Osteoblast (primary cell): ENCODE results near the gene CDK12. TPM values are rescaled to one million over a fixed set of nuclear protein-coding genes. Genes with fewer than 3 reads are reported as not detected.
"Not testable (repeated sequence)": the region's sequence is repeated elsewhere in the genome, so short reads cannot be mapped to it uniquely, and the experiment has no call there.

ENCODE experiments used
- DNase-seq: peaks from one replicate; pipeline ENCODE4 v3.0.0; 2011; ENCODE audit warnings: low spot score, mixed read lengths; ENCODE audit not compliant: insufficient read length; ENCODE audit errors: missing footprints
- H2AFZ ChIP-seq: 2 replicates; pipeline ENCODE4 v1.6.0; 2011; ENCODE audit warnings: mild to moderate bottlenecking, low read length
- H3K27ac ChIP-seq: 2 replicates; pipeline ENCODE4 v1.5.1; 2011; ENCODE audit warnings: mild to moderate bottlenecking, low read depth, low read length, moderate library complexity
- H3K27me3 ChIP-seq: 2 replicates; pipeline ENCODE4 v1.6.0; 2012; ENCODE audit warnings: mild to moderate bottlenecking, control low read depth, inconsistent platforms, low read length, moderate library complexity; ENCODE audit not compliant: insufficient read depth
- H3K36me3 ChIP-seq: 2 replicates; pipeline ENCODE4 v1.5.1; 2011; ENCODE audit warnings: mild to moderate bottlenecking, low read length, control low read depth, moderate library complexity; ENCODE audit not compliant: insufficient read depth
- H3K4me1 ChIP-seq: 2 replicates; pipeline ENCODE4 v1.5.1; 2011; ENCODE audit warnings: mild to moderate bottlenecking, low read length, control low read depth, moderate library complexity; ENCODE audit not compliant: insufficient read depth
- H3K4me2 ChIP-seq: 2 replicates; pipeline ENCODE4 v1.6.0; 2011; ENCODE audit warnings: mild to moderate bottlenecking, low read length; ENCODE audit not compliant: insufficient read depth
- H3K4me3 ChIP-seq: fragments of 200-600 bp; sonication (generic); 3 replicates; pipeline ENCODE4 v1.5.1; 2012; ENCODE audit warnings: mild to moderate bottlenecking, low read length, inconsistent platforms; ENCODE audit not compliant: insufficient read depth
- H3K79me2 ChIP-seq: 2 replicates; pipeline ENCODE4 v1.6.0; 2012; ENCODE audit warnings: mild to moderate bottlenecking, low read length, control low read depth, inconsistent platforms; ENCODE audit not compliant: insufficient read depth
- H3K9me3 ChIP-seq: 2 replicates; pipeline ENCODE4 v1.5.1; 2011; ENCODE audit warnings: low read depth, low read length, control low read depth
- H4K20me1 ChIP-seq: 2 replicates; pipeline ENCODE4 v1.6.0; 2012; ENCODE audit warnings: mild to moderate bottlenecking, low read length, control low read depth; ENCODE audit not compliant: insufficient read depth
- total RNA-seq: library from RNA; depleted of rRNA; stranded (reverse); fragments of >200 nt; gene quantifications from 2 replicates; pipeline ENCODE4 v1.2.3, GENCODE V29; 2012
- TF ChIP-seq, protein P1 (sequence below): IDR thresholded peaks from 2 replicates; pipeline ENCODE4 v1.5.1; 2011; ENCODE audit warnings: mild to moderate bottlenecking, low read depth, low read length, moderate library complexity; ENCODE audit errors: extremely low read depth

Gene CDK12
- total RNA-seq, 1 donor, result 36.6 TPM

GRCh38 chr17:39536468-39536867, 75.2 kb downstream of the CDK12 start:
- Histone ChIP-seq H3K36me3 (peaks cover 6% of the 10 kb centered on the region), H3K79me2 (no peaks in the 10 kb centered on the region), H3K4me1 (peaks cover 10% of the 10 kb centered on the region), H3K4me3 (no peak overlapping the region), H3K9me3 (no peaks in the 10 kb centered on the region), H2AFZ (no peak overlapping the region), H4K20me1 (peaks cover 11% of the 10 kb centered on the region), H3K27me3 (no peaks in the 10 kb centered on the region), H3K27ac (no peak overlapping the region), H3K4me2 (no peak overlapping the region)
- TF ChIP-seq, protein P1, sequence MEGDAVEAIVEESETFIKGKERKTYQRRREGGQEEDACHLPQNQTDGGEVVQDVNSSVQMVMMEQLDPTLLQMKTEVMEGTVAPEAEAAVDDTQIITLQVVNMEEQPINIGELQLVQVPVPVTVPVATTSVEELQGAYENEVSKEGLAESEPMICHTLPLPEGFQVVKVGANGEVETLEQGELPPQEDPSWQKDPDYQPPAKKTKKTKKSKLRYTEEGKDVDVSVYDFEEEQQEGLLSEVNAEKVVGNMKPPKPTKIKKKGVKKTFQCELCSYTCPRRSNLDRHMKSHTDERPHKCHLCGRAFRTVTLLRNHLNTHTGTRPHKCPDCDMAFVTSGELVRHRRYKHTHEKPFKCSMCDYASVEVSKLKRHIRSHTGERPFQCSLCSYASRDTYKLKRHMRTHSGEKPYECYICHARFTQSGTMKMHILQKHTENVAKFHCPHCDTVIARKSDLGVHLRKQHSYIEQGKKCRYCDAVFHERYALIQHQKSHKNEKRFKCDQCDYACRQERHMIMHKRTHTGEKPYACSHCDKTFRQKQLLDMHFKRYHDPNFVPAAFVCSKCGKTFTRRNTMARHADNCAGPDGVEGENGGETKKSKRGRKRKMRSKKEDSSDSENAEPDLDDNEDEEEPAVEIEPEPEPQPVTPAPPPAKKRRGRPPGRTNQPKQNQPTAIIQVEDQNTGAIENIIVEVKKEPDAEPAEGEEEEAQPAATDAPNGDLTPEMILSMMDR, result no peak
- DNase-seq, result no peak

GRCh38 chr17:39537364-39537763, 76.1 kb downstream of the CDK12 start:
- not testable (repeated sequence) for H3K27ac ChIP-seq

DNA sequence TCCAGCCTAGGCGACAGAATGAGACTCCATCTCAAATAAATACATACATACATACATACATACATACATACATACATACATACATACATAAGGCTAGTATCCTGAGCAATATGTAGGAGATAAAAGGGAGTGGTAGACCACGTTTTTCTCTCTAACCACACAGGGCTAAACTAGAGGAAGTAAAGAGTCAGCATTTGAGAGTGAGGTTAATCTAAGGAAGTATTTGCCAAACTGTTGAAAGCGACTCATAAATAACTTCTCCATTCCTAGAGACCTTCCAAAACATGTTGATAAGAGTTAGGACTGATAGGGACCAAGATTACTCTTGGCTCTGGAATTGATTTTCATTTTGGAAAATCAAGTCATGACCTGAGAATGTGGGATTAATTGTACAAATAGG, 77.6 kb downstream of the CDK12 start:
- peak; percentile 56 for DNase-seq
- peaks cover 4% of the 10 kb centered on the region for H3K4me1 ChIP-seq
- no peak overlapping the region for H3K4me3 ChIP-seq
- H3K9me3 ChIP-seq, result no peaks in the 10 kb centered on the region
- no peaks in the 10 kb centered on the region for H3K79me2 ChIP-seq
- H3K4me2 ChIP-seq, result no peak overlapping the region
- no peaks in the 10 kb centered on the region for H3K27me3 ChIP-seq
- peaks cover 8% of the 10 kb centered on the region for H4K20me1 ChIP-seq
- H2AFZ ChIP-seq, result no peak overlapping the region
- no peak overlapping the region for H3K27ac ChIP-seq
- no peaks in the 10 kb centered on the region for H3K36me3 ChIP-seq
- TF ChIP-seq, protein P1, result no peak

More at GRCh38 chr17:39537364-39537763, 76.1 kb downstream of the CDK12 start:
- H2AFZ ChIP-seq, H3K4me3 ChIP-seq, DNase-seq, H3K9me3 ChIP-seq, H3K79me2 ChIP-seq, H3K4me2 ChIP-seq, H3K27me3 ChIP-seq, H3K36me3 ChIP-seq: not testable (repeated sequence)
- Histone ChIP-seq H4K20me1 (peaks cover 11% of the 10 kb centered on the region), H3K4me1 (peaks cover 10% of the 10 kb centered on the region)

DNA sequence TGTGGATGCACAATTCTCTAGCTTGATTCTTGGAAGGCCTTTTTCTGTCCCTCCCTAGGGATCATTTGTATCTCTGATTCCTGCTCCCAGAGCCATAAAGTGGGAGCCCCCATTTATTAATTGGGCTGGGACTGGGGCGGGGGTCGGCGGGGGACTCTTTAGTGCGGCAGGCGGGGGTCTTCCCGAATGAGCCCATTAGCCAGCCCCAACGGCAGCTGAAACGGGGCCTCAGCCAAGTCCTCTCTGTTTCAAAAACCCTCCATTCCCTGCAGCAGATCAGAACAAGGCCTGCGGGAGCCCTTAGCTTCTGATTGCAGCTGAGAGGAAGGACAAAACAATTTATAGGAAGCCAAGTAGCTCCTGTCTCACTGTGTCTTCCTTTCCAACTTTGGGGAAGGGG, 79.3 kb downstream of the CDK12 start:
- H3K27me3 ChIP-seq, result no peaks in the 10 kb centered on the region
- H3K9me3 ChIP-seq, result no peaks in the 10 kb centered on the region
- TF ChIP-seq, protein P1, result no peak
- peaks cover 6% of the 10 kb centered on the region for H3K36me3 ChIP-seq
- H4K20me1 ChIP-seq, result peaks cover 8% of the 10 kb centered on the region
- H3K4me2 ChIP-seq, result no peak overlapping the region
- H3K4me1 ChIP-seq, result no peaks in the 10 kb centered on the region
- H3K4me3 ChIP-seq, result no peak overlapping the region
- no peaks in the 10 kb centered on the region for H3K79me2 ChIP-seq
- H3K27ac ChIP-seq, result no peak overlapping the region
- no peak overlapping the region for H2AFZ ChIP-seq
- no peak for DNase-seq
